Heart left ventricle (tissue), 13 donors: ENCODE results near the gene ALDOA.

Experiments used
- POLR2A ChIP-seq, 2 donors: fragments of 450-650 bp; IDR thresholded peaks; one replicate each; pipeline ENCODE4 v1.6.1; 2017; ENCODE audit warnings: antibody characterized with exemption in 2 of 2, mild to moderate bottlenecking in 2 of 2, moderate library complexity in 2 of 2
- TF ChIP-seq, protein P1 (sequence below), 12 donors: fragments of 200-600 bp; sonication (generic) in 4 of 12; IDR thresholded peaks; one replicate each; pipeline versions ENCODE4 v1.5.0 to v1.8.0; 2018 to 2022; ENCODE audit warnings: antibody characterized with exemption in 12 of 12, mild to moderate bottlenecking in 5 of 12
- donor health status: ischemic (EF 13 %, LVEDD 7.1; RV severe dilation, severe dysfunction).
- donor health status: DM: no; HTN: yes; CAD: no.
- donor health status: DM: no; HTN: no; CAD: no.
- donor health status: ischemic (EF 25% LVEDD 6.9; RV normal size, moderate dysfunction).
- donor health status: ischemic (EF 25% LVEDD 5.7; RV mildly dilated, moderate dysfunction).
- donor health status: ischemic (EF 35%, LVEDD 5.7; RV mildly dilated, moderate dysfunction).
- donor health status: nonischemic (EF 11% LVEDD 7.7; RV severe dilation, severe dysfunction).
- donor health status: DM: yes; HTN: yes; CAD: no.
- donor health status: PGD.
- donor health status: ischemic (EF 29% LVEDD 5.4; RV normal size, mild dysfunction).
- donor health status: nonischemic (EF 23%, LVEDD 6.1; RV moderate dilation, normal function).

DNA sequence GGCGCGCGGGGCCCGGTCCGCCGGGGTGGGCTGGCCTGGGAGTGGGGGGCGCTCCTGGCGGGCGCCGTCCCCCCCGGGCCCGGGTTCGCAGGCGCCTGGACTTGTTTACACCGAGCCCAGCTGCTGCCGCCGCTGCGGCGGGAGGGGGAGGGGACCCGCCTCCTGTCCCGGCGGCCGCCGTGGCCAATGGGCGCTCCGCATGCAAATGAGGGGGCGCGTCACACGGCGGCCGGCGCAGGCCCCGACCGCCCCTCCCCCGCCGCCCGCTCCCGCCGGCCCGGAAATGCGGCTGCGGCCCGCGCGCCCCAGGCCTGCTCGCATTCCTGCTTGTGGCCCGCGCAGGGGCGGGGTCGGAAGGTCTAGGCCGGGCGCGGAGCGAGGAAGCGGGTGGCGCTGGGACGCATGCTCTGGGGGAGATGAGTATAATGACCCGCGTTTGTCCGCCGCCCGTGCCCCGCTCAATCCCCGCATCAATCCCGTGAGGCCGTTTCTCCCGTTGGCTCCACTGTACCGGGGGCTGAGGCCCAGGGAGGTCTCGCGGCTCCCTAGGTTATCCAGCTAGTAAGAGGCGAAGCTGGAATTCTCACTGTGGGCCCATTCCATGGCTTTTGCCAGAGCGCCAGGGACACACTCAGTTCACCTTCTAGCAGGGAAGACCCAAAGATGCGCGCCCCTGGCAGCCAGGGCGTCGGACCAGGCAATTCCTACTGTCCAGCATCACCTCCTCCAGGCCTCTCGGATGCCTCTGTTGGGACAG lies 30.7 kb downstream of the ALDOA start, which contains the start of gene YPEL3:
- TF ChIP-seq, protein P1, sequence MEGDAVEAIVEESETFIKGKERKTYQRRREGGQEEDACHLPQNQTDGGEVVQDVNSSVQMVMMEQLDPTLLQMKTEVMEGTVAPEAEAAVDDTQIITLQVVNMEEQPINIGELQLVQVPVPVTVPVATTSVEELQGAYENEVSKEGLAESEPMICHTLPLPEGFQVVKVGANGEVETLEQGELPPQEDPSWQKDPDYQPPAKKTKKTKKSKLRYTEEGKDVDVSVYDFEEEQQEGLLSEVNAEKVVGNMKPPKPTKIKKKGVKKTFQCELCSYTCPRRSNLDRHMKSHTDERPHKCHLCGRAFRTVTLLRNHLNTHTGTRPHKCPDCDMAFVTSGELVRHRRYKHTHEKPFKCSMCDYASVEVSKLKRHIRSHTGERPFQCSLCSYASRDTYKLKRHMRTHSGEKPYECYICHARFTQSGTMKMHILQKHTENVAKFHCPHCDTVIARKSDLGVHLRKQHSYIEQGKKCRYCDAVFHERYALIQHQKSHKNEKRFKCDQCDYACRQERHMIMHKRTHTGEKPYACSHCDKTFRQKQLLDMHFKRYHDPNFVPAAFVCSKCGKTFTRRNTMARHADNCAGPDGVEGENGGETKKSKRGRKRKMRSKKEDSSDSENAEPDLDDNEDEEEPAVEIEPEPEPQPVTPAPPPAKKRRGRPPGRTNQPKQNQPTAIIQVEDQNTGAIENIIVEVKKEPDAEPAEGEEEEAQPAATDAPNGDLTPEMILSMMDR (IDR thresholded peaks at IDR 0.05), result no peak
- TF ChIP-seq POLR2A (IDR thresholded peaks at IDR 0.05), result peak; percentile 71 to 84
